Glomerular visceral epithelial cell (primary cell): ENCODE measurements around the gene HOXD4.

ENCODE experiments used
- DNase-seq: peaks from one replicate; pipeline ENCODE4 v3.0.0-alpha.2; 2016; ENCODE audit errors: extremely low spot score

HOXD4 gene

GRCh38 chr2:176170602-176171305 lies 19.4 kb downstream of the HOXD4 start:
- DNase-seq, result no peak

GRCh38 chr2:176171351-176172006 lies 20.1 kb downstream of the HOXD4 start:
- no peak for DNase-seq

GRCh38 chr2:176172007-176172894 lies 20.9 kb downstream of the HOXD4 start:
- DNase-seq, result no peak

- no peak for DNase-seq
These were observed 21.7 kb downstream of the HOXD4 start for GRCh38 chr2:176172895-176173566.

- DNase-seq, result no peak
These were observed 22.4 kb downstream of the HOXD4 start for GRCh38 chr2:176173567-176174381.

GRCh38 chr2:176174382-176174823 lies 23.1 kb downstream of the HOXD4 start:
- peak; percentile 66 for DNase-seq

GRCh38 chr2:176174824-176175708 lies 23.7 kb downstream of the HOXD4 start:
- DNase-seq, result no peak

- no peak for DNase-seq
These were observed 24.6 kb downstream of the HOXD4 start for GRCh38 chr2:176175709-176176607.

GRCh38 chr2:176177580-176178037 lies 26.3 kb downstream of the HOXD4 start:
- no peak for DNase-seq

- no peak for DNase-seq
These were observed 26.8 kb downstream of the HOXD4 start for GRCh38 chr2:176178038-176178756.

- DNase-seq, result no peak
These were observed 27.5 kb downstream of the HOXD4 start for GRCh38 chr2:176178757-176179295.

- DNase-seq, result no peak
These were observed 30.2 kb downstream of the HOXD4 start for GRCh38 chr2:176181551-176181950.

- no peak for DNase-seq
These were observed 31.3 kb downstream of the HOXD4 start for GRCh38 chr2:176182671-176183070.

GRCh38 chr2:176184749-176185148 lies 33.4 kb downstream of the HOXD4 start:
- no peak for DNase-seq

- no peak for DNase-seq
These were observed 34.7 kb downstream of the HOXD4 start for GRCh38 chr2:176186024-176186423.

- peak; percentile 38 for DNase-seq
These were observed 36.0 kb downstream of the HOXD4 start for GRCh38 chr2:176187200-176187898.
